MM.1S (cell line): Measurements from ENCODE around the gene LITAF.

ENCODE experiments used
- EZH2 ChIP-seq: fragments of 300-600 bp; sonication (generic); optimal IDR thresholded peaks from 2 replicates; pipeline ENCODE3; 2017; ENCODE audit warnings: low read depth, mild to moderate bottlenecking, antibody characterized with exemption, low read length, mixed read lengths
- TF ChIP-seq, protein P1 (sequence below): fragments of 300-600 bp; sonication (generic); IDR thresholded peaks from 2 replicates; pipeline ENCODE4 v1.5.1; 2016; ENCODE audit warnings: antibody characterized with exemption, low read length, mixed read lengths

DNA sequence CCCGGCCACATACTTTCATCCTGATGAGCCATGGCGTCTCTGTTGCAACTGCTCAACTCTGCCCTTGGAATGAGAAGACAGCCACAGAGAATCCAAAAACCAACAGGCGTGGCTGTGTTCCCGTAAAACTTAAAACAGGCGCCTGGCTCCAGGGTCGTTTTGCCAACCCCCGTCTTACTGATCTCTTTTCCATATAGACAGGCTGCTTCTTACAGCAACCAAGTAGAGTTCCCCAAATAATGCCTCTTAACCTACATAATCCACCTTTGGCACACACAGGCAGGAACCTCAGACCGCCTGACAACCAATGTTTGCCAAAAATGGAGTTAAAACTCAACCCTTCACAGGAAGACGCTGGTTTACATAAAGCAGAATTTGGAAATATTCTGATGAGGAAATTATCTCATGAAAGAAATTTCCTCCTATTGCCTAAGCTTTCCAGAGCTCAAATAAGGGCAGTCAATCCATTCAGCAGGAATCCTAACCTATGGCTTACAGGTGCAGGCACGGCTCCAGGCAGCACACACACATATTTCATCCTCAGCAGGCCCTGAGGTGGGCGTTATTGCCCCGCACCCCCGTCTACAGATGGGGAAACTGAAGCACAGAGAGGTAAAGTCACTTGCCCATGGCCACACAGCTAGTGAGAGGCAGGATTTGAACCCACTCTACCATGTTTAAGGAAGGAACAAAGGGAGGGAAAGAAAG lies 35.8 kb downstream of the LITAF start:
- TF ChIP-seq, protein P1, sequence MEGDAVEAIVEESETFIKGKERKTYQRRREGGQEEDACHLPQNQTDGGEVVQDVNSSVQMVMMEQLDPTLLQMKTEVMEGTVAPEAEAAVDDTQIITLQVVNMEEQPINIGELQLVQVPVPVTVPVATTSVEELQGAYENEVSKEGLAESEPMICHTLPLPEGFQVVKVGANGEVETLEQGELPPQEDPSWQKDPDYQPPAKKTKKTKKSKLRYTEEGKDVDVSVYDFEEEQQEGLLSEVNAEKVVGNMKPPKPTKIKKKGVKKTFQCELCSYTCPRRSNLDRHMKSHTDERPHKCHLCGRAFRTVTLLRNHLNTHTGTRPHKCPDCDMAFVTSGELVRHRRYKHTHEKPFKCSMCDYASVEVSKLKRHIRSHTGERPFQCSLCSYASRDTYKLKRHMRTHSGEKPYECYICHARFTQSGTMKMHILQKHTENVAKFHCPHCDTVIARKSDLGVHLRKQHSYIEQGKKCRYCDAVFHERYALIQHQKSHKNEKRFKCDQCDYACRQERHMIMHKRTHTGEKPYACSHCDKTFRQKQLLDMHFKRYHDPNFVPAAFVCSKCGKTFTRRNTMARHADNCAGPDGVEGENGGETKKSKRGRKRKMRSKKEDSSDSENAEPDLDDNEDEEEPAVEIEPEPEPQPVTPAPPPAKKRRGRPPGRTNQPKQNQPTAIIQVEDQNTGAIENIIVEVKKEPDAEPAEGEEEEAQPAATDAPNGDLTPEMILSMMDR, result no peak
- no peak for TF ChIP-seq EZH2
